ENCODE results near the gene MIXL1.
"Not testable (repeated sequence)": the region's sequence is repeated elsewhere in the genome, so short reads cannot be mapped to it uniquely, and the experiment has no call there.

MIXL1 gene

GRCh38 chr1:226215239-226215638, 8.2 kb upstream of the MIXL1 start:
- DNase-seq: no peak

DNA sequence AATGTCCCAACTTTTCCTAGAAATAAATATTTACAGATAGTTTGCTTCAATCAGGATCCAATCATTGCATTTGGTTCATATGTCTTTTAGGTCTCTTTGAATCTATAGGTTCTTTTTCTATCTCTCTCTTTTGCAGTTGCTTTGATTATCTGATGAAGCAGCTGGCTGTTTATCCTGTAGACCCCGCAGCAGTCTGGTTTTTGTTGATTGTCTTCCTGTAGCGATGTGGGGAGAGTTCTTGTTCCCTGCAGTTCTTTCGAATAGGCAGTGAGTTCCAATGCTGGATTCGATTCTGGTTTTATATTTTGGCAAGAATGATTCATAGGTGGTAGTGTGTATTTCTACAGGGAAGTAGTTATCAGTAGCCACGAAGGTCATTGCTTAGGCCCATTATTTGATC, 7.4 kb upstream of the MIXL1 start:
- no peak for DNase-seq

DNA sequence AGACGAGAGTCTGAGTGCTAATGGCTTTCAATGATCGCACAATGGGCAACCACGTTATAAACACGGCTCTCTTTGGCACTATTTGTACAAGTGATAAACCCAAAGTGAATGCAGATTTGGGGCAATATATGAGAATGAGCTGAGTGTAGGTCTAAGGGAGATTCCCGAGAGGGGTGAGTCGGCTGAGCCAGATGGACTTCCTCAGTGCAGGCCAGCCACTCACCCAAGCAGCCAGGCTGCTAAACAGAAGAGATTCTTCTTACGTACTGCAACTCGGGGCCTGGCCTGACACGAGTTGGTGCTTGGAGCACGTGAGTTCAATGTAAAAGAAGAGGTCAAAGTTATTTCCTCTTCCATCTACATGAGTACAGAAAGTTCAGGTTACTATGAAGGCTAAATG, 6.2 kb upstream of the MIXL1 start:
- peak; percentile 33 to 53 (median 38) for DNase-seq

DNA sequence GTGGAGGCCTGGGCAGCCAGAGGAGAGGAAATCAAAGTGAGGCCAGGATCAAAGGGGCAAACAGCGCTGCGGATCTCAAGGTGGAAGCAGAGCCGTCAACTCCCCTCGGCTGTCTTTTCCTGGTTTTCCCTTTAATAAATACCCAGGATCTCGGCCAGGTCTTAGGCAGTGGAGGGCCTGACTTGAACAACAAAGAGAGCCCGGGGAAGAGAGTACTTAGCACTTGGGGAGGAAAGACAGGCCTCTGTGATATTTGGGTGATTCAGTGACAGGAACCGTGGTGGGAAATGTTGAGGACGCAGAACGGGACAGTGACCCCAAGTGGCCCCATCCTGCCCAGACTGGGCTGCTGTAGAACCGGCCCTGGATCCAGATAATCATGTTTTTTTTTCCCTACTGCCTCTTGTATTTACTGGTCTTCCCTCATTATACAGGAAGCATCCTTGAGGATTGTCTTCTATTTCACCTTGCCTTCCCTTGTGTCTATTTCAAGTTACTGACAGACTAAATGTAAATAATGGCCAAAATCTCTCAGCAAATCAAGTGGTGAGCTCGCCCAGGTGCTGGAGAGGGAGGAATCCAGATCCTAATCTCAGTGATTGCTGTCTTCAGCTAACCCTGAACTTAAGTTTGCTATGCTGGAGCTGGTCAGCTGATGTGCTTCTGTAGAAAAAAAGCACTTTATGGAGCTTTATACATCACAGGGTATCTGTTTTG, 2.8 kb upstream of the MIXL1 start:
- DNase-seq: no peak

DNA sequence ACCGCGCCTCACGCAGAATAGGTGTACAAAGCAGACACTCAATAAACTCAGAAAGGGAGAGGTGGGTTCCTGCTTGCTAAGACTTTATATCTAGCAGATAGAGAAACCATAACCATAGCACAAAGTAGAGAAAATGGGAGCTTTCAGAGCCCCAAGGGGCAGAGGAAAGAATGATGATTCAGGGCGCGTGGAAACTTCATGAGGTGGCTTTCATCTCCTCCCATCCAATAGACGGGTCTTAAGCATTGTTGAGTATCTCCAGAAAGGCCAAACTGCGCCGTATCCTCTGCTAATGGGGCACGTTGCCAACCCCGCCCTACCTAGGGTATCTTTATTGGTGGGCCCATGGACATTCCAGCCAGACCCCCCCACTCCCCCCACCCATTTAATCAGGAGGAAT, 778 bp upstream of the MIXL1 start:
- no peak for DNase-seq

DNA sequence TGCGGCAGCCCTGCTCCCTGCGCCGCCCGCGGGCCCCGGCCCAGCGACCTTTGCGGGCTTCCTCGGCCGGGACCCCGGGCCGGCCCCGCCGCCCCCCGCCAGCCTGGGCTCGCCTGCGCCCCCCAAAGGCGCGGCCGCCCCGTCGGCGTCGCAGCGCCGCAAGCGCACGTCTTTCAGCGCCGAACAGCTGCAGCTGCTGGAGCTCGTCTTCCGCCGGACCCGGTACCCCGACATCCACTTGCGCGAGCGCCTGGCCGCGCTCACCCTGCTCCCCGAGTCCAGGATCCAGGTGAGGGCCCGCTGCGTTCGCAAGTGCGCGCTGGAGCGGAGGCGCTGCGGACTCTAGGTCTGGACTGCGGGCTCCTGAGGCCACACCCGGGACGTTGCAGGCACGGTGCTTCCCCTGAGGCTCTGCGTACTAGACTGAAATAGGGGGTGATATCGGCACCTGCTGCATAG, 351 bp downstream of the MIXL1 start:
- peak in 1 of 3 donors; percentile 31 for DNase-seq

DNA sequence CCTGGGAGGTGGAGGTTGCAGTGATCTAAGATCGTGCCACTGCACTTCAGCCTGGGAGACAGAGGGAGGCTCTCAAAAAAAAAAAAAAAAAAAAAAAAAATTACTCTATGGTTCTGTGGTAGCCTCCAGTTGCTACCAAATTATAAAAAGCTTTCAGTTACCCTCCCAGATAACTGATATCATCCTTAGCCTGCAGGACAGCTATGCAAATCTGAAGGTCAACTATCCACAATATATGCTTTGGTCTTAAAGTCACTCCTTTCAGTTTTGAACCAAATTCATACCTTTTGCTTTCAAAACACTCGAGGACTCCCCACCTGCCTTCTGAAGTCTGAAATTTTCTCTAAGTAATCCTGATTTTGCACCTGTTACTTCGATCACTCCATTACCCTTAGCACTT, 3.1 kb downstream of the MIXL1 start:
- DNase-seq: no peak

DNA sequence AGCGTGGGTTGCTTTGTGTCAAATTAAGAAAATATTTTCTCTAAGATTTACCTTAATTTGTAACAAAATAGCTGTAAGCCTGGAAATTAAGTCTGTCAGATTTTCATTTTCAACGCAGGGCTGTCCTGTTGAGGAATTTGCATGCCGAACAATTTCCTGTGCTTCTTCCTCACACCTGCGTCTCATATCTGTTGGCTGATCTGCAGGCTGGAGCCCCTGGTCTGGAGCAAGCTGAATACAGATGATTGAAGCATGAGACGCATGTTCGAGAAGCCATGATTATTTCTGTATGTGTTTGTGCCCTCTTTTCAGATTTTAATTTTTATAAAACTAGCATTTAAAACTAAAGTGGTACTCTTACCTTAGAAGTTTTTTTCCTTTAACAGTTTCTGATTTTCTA, 9.8 kb downstream of the MIXL1 start:
- no peak for DNase-seq

DNA sequence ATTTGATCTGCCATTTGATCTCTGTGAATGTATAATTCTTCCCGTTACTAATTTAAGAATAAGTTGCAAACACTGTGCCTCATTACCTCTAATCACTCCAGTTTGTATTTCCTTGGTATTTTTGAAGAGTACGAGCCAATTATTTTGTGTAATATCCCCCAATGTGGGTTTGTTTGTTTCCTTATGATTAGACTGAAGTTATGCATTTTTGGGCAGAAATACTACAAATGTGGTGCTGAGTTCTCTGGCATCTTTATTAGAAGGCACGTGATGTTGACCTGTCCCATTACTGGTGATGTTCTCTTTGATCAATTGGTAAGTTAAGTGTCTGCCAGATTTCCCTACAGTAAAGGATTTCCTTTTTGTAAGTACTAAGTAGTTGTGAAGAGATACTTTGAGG, 10.3 kb downstream of the MIXL1 start:
- DNase-seq: no peak

- DNase-seq: no peak
Observed at GRCh38 chr1:226236826-226237225, 13.4 kb downstream of the MIXL1 start.

GRCh38 chr1:226239421-226239820, 16.0 kb downstream of the MIXL1 start:
- no peak for DNase-seq

- peak in 2 of 3 donors; percentile 20 to 38 for DNase-seq
Observed at GRCh38 chr1:226248091-226248490, 24.6 kb downstream of the MIXL1 start.

- no peak for DNase-seq
Observed at GRCh38 chr1:226248796-226249195, 25.3 kb downstream of the MIXL1 start.

DNA sequence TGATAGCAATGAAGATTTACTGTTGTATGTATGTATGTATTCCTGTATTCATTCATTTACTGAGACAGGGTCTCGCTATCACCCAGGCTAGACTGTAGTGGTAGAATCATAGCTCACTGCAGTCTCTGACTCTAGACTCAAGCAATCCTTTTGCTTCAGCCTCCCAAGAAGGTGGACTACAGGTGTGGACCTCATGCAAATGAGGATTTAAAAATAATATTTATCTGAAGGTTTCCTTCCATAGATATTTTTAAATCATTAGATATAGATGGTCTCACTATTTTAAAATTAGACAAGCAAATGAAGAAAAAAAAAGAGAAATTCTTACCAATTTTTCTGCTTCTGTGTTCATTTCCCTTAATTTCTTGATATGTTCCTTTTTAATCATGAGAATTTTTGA, 27.0 kb downstream of the MIXL1 start:
- DNase-seq: no peak

DNA sequence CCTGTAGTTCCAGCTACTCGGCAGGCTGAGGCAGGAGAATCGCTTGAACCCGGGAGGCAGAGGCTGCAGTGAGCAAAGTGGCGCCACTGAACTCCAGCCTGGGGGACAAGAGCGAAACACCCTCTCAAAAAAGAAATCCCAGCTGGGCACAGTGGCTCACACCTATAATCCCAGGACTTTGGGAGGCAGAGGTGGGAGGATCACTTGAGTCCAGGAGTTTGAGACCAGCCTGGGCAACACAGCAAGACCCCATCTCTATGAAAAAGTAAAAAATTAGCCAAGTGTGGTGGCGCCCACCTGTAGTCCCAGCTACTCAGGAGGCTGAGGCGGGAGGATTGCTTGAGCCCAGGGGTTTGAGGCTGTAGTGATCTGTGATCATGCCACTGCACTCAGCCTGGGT, 29.4 kb downstream of the MIXL1 start:
- DNase-seq: not testable (repeated sequence)

GRCh38 chr1:226253933-226254332, 30.5 kb downstream of the MIXL1 start:
- DNase-seq: no peak

GRCh38 chr1:226255380-226255779, 31.9 kb downstream of the MIXL1 start:
- no peak for DNase-seq

DNA sequence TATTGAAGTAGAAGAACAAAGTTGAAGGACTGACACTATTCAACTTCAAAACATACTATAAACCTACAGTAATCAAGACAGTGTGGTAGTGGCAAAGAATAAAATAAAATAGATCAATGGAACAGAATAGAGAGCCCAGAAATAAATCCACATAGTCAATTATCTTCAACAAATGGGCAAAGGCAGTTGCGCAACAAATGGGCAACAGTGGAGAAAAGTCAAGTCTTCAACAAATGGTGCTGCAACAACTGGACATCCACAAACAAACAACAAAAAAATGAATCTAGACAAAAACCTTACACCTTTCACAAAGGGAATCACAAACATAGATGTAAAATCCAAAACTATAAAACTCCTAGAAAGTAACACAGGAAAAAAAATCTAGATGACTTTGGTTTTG, 38.4 kb downstream of the MIXL1 start:
- no peak for DNase-seq

DNA sequence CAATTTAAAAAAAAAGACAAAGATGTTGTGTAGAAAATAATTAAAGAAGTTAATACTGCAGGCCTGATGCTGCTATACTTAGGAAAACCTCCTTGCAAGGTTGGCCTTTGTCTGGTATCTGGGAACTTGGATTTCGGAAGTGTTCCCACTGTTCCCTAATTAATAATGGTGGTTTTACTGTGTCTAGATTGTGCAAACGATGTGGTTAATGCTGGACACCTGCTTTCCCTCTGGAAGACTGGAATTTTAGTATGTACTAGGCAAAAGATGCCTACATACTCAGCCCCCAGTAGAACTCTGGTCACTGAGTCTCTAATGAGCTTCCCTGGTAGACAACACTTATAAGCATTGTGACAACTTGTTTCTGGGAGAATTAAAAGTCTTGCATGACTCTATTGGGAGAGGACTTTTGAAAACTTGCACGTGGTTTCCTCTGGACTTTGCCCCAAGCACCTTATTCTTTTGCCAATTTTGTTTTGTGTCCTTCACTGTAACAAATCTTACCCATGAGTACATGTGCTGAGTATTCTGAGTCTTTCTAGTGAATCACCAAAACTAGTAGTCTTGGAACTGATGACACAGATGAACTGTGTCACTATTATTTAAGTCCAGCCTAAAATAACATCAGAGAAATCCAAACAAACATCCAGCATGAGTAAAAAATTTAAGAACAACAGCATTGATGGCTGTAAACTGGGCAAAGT, 45.1 kb downstream of the MIXL1 start:
- no peak for DNase-seq

GRCh38 chr1:226272233-226272902, 48.9 kb downstream of the MIXL1 start:
- not testable (repeated sequence) for DNase-seq

DNA sequence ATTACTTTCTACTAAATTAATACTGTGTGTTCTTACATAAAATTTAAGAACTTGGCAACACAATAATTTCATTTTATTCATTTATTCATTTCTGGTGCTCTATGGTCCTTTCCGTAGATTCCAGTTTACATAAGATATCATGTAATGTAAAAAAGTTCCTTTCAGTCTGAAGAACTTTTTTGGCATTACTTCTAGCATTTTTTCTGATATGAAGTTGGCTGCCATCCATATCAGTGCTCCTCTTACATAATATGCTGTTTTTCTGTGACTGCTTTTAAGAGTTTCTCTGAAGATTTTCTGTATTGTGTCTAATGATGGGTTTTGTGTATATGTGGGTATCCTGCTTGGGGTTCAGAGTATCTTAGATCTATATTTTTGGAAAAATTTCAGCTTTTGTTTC, 50.7 kb downstream of the MIXL1 start:
- no peak for DNase-seq

GRCh38 chr1:226276077-226276682, 52.7 kb downstream of the MIXL1 start:
- DNase-seq: no peak

All from suppressor macrophage treated with lipopolysaccharide for 1 hour (primary cell).